Ascending aorta (tissue), 2 donors: ENCODE data around the gene RNPS1. TPM values are rescaled to one million over a fixed set of nuclear protein-coding genes. Genes with fewer than 3 reads are reported as not detected.

ENCODE experiments used
- DNase-seq, 2 donors: peaks; one replicate each; pipeline ENCODE4 v3.0.0-alpha.2; 2019; ENCODE audit warnings: low spot score in 2 of 2
- H3K27ac ChIP-seq, 2 donors: fragments of 200-600 bp; sonication (generic); one replicate each; pipeline ENCODE4 v1.5.1; 2016 to 2017; ENCODE audit warnings: mild to moderate bottlenecking in 1 of 2
- H3K27me3 ChIP-seq: fragments of 200-600 bp; sonication (generic); one replicate; pipeline ENCODE4 v1.5.1; 2017
- H3K36me3 ChIP-seq, 2 donors: fragments of 200-600 bp; sonication (generic); one replicate each; pipeline ENCODE4 v1.5.1; 2016
- H3K4me1 ChIP-seq, 2 donors: fragments of 200-600 bp; sonication (generic); one replicate each; pipeline ENCODE4 v1.5.1; 2016 to 2017; ENCODE audit warnings: mild to moderate bottlenecking in 1 of 2
- H3K4me3 ChIP-seq, 2 donors: fragments of 200-600 bp; sonication (generic); one replicate each; pipeline ENCODE4 v1.5.1; 2016 to 2017; ENCODE audit warnings: mild to moderate bottlenecking in 1 of 2
- H3K9me3 ChIP-seq, 2 donors: fragments of 200-600 bp; sonication (generic); one replicate each; pipeline ENCODE4 v1.5.1; 2016
- intact Hi-C: fragments of 100-400 bp; cut with DNase I; formaldehyde crosslinking; loops from one replicate; pipeline ENCODE4 v1.15.1; 2023
- total RNA-seq: library from RNA; depleted of rRNA; stranded (reverse); fragments of >200 nt; gene quantifications from one replicate; pipeline ENCODE4 v1.1.0, GENCODE V29; 2016
- TF ChIP-seq, protein P1 (sequence below), 3 experiments: fragments of 200-600 bp in 2 of 3; fragments of 450-650 bp in 1 of 3; sonication (generic) in 2 of 3; IDR thresholded peaks; one replicate each; pipeline ENCODE4 v1.5.1; 2016 to 2019; ENCODE audit warnings: antibody characterized with exemption in 3 of 3, mild to moderate bottlenecking in 1 of 3, moderate library complexity in 1 of 3

Gene RNPS1
- total RNA-seq, 1 donor from 2014 or later = 134 TPM

GRCh38 chr16:2204416-2205103 is 63.4 kb downstream of the RNPS1 start:
- H3K36me3 ChIP-seq = peaks cover 18 to 28% of the 10 kb centered on the region in 2 donors
- no peak for DNase-seq
- H3K27me3 ChIP-seq = no peaks in the 10 kb centered on the region
- H3K4me1 ChIP-seq = peaks cover 4 to 11% of the 10 kb centered on the region in 2 donors
- H3K9me3 ChIP-seq = no peaks in the 10 kb centered on the region
- intact Hi-C loops = loop anchor here (1.0 to 5.0 kb wide), 5 partner anchors 11 to 592 kb away; partner anchors contain the start of genes CRAMP1, E4F1, IFT140 and RNPS1
- H3K27ac ChIP-seq = peak overlapping the region; percentile 96 to 98
- H3K4me3 ChIP-seq = peak overlapping the region; percentile 80 to 97
- TF ChIP-seq, protein P1, sequence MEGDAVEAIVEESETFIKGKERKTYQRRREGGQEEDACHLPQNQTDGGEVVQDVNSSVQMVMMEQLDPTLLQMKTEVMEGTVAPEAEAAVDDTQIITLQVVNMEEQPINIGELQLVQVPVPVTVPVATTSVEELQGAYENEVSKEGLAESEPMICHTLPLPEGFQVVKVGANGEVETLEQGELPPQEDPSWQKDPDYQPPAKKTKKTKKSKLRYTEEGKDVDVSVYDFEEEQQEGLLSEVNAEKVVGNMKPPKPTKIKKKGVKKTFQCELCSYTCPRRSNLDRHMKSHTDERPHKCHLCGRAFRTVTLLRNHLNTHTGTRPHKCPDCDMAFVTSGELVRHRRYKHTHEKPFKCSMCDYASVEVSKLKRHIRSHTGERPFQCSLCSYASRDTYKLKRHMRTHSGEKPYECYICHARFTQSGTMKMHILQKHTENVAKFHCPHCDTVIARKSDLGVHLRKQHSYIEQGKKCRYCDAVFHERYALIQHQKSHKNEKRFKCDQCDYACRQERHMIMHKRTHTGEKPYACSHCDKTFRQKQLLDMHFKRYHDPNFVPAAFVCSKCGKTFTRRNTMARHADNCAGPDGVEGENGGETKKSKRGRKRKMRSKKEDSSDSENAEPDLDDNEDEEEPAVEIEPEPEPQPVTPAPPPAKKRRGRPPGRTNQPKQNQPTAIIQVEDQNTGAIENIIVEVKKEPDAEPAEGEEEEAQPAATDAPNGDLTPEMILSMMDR (IDR thresholded peaks at IDR 0.05) = no peak

Other genes starting within 250 kb of the RNPS1 start
- not detected for gene NPW, start 248.3 kb downstream of the RNPS1 start, total RNA-seq
- gene NHERF2, start 241.2 kb downstream of the RNPS1 start, total RNA-seq = 123 TPM
- gene NTHL1, start 220.3 kb downstream of the RNPS1 start, total RNA-seq = 59.5 TPM
- gene TSC2, start 220.1 kb downstream of the RNPS1 start, total RNA-seq = 258 TPM
- gene PKD1, start 132.2 kb downstream of the RNPS1 start, total RNA-seq = 551 TPM
- gene RAB26, start 119.5 kb downstream of the RNPS1 start, total RNA-seq = not detected
- gene TRAF7, start 112.3 kb downstream of the RNPS1 start, total RNA-seq = 39.6 TPM
- not detected for gene CASKIN1, start 71.5 kb downstream of the RNPS1 start, total RNA-seq
- 23.7 TPM for gene MLST8, start 62.7 kb downstream of the RNPS1 start, total RNA-seq
- gene BRICD5, start 57.3 kb downstream of the RNPS1 start, total RNA-seq = 1.4 TPM
- gene PGP, start 53.3 kb downstream of the RNPS1 start, total RNA-seq = 21.5 TPM
- 39.7 TPM for gene E4F1, start 44.5 kb downstream of the RNPS1 start, total RNA-seq
- gene DNASE1L2, start 31.7 kb downstream of the RNPS1 start, total RNA-seq = not detected
- gene ECI1, start 16.5 kb downstream of the RNPS1 start, total RNA-seq = 10.9 TPM
- gene ABCA3, start 72.6 kb upstream of the RNPS1 start, total RNA-seq = 25.9 TPM
- 0.43 TPM for gene CCNF, start 161.3 kb upstream of the RNPS1 start, total RNA-seq
- gene TEDC2, start 192.0 kb upstream of the RNPS1 start, total RNA-seq = not detected
- not detected for gene NTN3, start 203.2 kb upstream of the RNPS1 start, total RNA-seq
- 22.5 TPM for gene TBC1D24, start 207.0 kb upstream of the RNPS1 start, total RNA-seq
- gene ATP6V0C, start 245.8 kb upstream of the RNPS1 start, total RNA-seq = 91.9 TPM